SU-DHL-6 (cell line): ENCODE measurements around the gene IL20RA.

Experiments used
- H2AFZ ChIP-seq: fragments of 200-600 bp; sonication (generic); 2 replicates; pipeline ENCODE4 v1.6.1; 2014; ENCODE audit warnings: low read depth, mild to moderate bottlenecking, moderate library complexity, mixed read lengths, antibody characterized with exemption, low read length; ENCODE audit not compliant: severe bottlenecking
- H3F3A ChIP-seq: fragments of 200-600 bp; shearing (Covaris generic); 2 replicates; pipeline ENCODE4 v1.6.0; 2016; ENCODE audit warnings: antibody characterized with exemption, mild to moderate bottlenecking; ENCODE audit not compliant: insufficient read depth
- H3K27ac ChIP-seq: fragments of 200-600 bp; sonication (generic); 2 replicates; pipeline ENCODE4 v1.5.1; 2016; ENCODE audit warnings: low read depth, mild to moderate bottlenecking, low read length, moderate library complexity, mixed read lengths
- H3K27me3 ChIP-seq: fragments of 200-600 bp; sonication (generic), shearing (Covaris generic); 2 replicates; pipeline ENCODE4 v1.6.0; 2014; ENCODE audit warnings: mild to moderate bottlenecking, low read length
- H3K36me3 ChIP-seq: fragments of 200-600 bp; sonication (generic); 2 replicates; pipeline ENCODE4 v1.6.1; 2014; ENCODE audit warnings: mild to moderate bottlenecking, low read length, mixed read lengths
- H3K4me2 ChIP-seq: fragments of 300-600, 200-600 bp; shearing (Covaris generic), sonication (generic); 2 replicates; pipeline ENCODE4 v1.6.0; 2014; ENCODE audit warnings: low read length, low read depth, mild to moderate bottlenecking; ENCODE audit not compliant: poor library complexity, severe bottlenecking
- H3K4me3 ChIP-seq: fragments of 200-600 bp; sonication (generic); 2 replicates; pipeline ENCODE4 v1.5.1; 2014; ENCODE audit warnings: antibody characterized with exemption, low read length, mild to moderate bottlenecking, mixed read lengths; ENCODE audit not compliant: insufficient read depth, poor library complexity, severe bottlenecking
- H3K79me2 ChIP-seq: fragments of 200-600 bp; sonication (generic); 2 replicates; pipeline ENCODE4 v1.6.1; 2014; ENCODE audit warnings: mild to moderate bottlenecking, low read length, moderate library complexity; ENCODE audit not compliant: insufficient read depth
- H3K9ac ChIP-seq: fragments of 200-600 bp; sonication (generic); 2 replicates; pipeline ENCODE4 v1.7.0; 2014; ENCODE audit warnings: mild to moderate bottlenecking, low read length
- H3K9me2 ChIP-seq: fragments of 200-600 bp; sonication (generic); replicated peaks from 2 replicates; pipeline ENCODE4 v1.6.1; 2014; ENCODE audit warnings: low read length; ENCODE audit not compliant: insufficient read depth
- H3K9me3 ChIP-seq: fragments of 200-600 bp; sonication (generic); 2 replicates; pipeline ENCODE4 v1.6.1; 2014; ENCODE audit warnings: low read length, mixed read lengths; ENCODE audit not compliant: insufficient read depth
- H4K20me1 ChIP-seq: fragments of 200-600 bp; sonication (generic); 2 replicates; pipeline ENCODE4 v1.6.1; 2014; ENCODE audit warnings: low read depth, mild to moderate bottlenecking, antibody characterized with exemption, low read length, moderate library complexity, mixed read lengths
- EZH2phosphoT487 ChIP-seq: fragments of 200-600 bp; sonication (generic), shearing (Covaris generic); conservative IDR thresholded peaks from 2 replicates; pipeline ENCODE4 v1.6.1; 2018; ENCODE audit warnings: mild to moderate bottlenecking, antibody characterized with exemption, low read length, moderate library complexity, mixed read lengths
- TF ChIP-seq, protein P1 (sequence below): fragments of 200-600 bp; sonication (generic); IDR thresholded peaks from one replicate; pipeline ENCODE4 v1.5.1; 2017; ENCODE audit warnings: antibody characterized with exemption, mild to moderate bottlenecking, low read length, moderate library complexity; ENCODE audit not compliant: insufficient read depth, poor library complexity, severe bottlenecking

Gene IL20RA

GRCh38 chr6:137084865-137085617 lies 40.3 kb upstream of the IL20RA start:
- Histone ChIP-seq H3K9me3 (no peaks in the 10 kb centered on the region), H3F3A (no peaks in the 10 kb centered on the region), H3K4me3 (no peak overlapping the region), H3K27me3 (no peaks in the 10 kb centered on the region), H3K27ac (no peak overlapping the region), H3K9me2 (no peaks in the 10 kb centered on the region), H3K9ac (no peak overlapping the region), H3K79me2 (no peaks in the 10 kb centered on the region), H2AFZ (no peak overlapping the region), H3K4me2 (no peak overlapping the region), H4K20me1 (no peaks in the 10 kb centered on the region), H3K36me3 (no peaks in the 10 kb centered on the region)
- no peak for TF ChIP-seq EZH2phosphoT487
- TF ChIP-seq, protein P1, sequence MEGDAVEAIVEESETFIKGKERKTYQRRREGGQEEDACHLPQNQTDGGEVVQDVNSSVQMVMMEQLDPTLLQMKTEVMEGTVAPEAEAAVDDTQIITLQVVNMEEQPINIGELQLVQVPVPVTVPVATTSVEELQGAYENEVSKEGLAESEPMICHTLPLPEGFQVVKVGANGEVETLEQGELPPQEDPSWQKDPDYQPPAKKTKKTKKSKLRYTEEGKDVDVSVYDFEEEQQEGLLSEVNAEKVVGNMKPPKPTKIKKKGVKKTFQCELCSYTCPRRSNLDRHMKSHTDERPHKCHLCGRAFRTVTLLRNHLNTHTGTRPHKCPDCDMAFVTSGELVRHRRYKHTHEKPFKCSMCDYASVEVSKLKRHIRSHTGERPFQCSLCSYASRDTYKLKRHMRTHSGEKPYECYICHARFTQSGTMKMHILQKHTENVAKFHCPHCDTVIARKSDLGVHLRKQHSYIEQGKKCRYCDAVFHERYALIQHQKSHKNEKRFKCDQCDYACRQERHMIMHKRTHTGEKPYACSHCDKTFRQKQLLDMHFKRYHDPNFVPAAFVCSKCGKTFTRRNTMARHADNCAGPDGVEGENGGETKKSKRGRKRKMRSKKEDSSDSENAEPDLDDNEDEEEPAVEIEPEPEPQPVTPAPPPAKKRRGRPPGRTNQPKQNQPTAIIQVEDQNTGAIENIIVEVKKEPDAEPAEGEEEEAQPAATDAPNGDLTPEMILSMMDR = no peak

- Histone ChIP-seq H2AFZ (no peak overlapping the region), H3K79me2 (no peaks in the 10 kb centered on the region), H3K4me2 (no peak overlapping the region), H3K9me2 (no peaks in the 10 kb centered on the region), H3K9me3 (no peaks in the 10 kb centered on the region), H4K20me1 (no peaks in the 10 kb centered on the region), H3K9ac (no peak overlapping the region), H3K27ac (no peak overlapping the region), H3K27me3 (no peaks in the 10 kb centered on the region), H3K4me3 (no peak overlapping the region), H3F3A (no peaks in the 10 kb centered on the region), H3K36me3 (no peaks in the 10 kb centered on the region)
- TF ChIP-seq, protein P1 = no peak
- TF ChIP-seq EZH2phosphoT487 = no peak
Observed at GRCh38 chr6:137084090-137084489, 39.3 kb upstream of the IL20RA start.

- TF ChIP-seq EZH2phosphoT487 = no peak
- TF ChIP-seq, protein P1 = no peak
- no peaks in the 10 kb centered on the region for H4K20me1 ChIP-seq
- H3K9ac ChIP-seq = no peak overlapping the region
- no peaks in the 10 kb centered on the region for H3K36me3 ChIP-seq
- no peak overlapping the region for H2AFZ ChIP-seq
- H3K27ac ChIP-seq = no peak overlapping the region
- H3F3A ChIP-seq = no peaks in the 10 kb centered on the region
- no peak overlapping the region for H3K4me2 ChIP-seq
- H3K4me3 ChIP-seq = no peak overlapping the region
- H3K9me3 ChIP-seq = no peaks in the 10 kb centered on the region
- no peaks in the 10 kb centered on the region for H3K9me2 ChIP-seq
- no peaks in the 10 kb centered on the region for H3K27me3 ChIP-seq
- no peaks in the 10 kb centered on the region for H3K79me2 ChIP-seq
Observed at GRCh38 chr6:137081997-137082396, 37.2 kb upstream of the IL20RA start.
